Measurements from ENCODE around the gene KRTAP20-3.

KRTAP20-3 gene

GRCh38 chr21:30674312-30674711 is 31.6 kb downstream of the KRTAP20-3 start:
- 67% methylated on average over 1 of the region's 1 CpG for WGBS
- Histone ChIP-seq H2BK12ac (ENCODE audit: low read length in 2 of 2) (no peak overlapping the region), H3K9ac (ENCODE audit: low read length) (no peak overlapping the region), H4K91ac (ENCODE audit: low read length) (no peak overlapping the region), H3K4me1 (ENCODE audit: control insufficient read depth, insufficient read depth, low read depth, low read length) (no peaks in the 10 kb centered on the region), H3K18ac (ENCODE audit: low read depth in 1 of 2, low read length in 2 of 2) (no peak overlapping the region), H3K14ac (ENCODE audit: low read length in 2 of 2) (no peak overlapping the region), H3K4me2 (ENCODE audit: low read length, poor library complexity, severe bottlenecking) (no peak overlapping the region), H3K36me3 (ENCODE audit: control insufficient read depth in 1 of 2, insufficient read depth in 2 of 2, low read depth in 1 of 2, low read length in 2 of 2) (no peaks in the 10 kb centered on the region), H4K8ac (ENCODE audit: low read length) (no peak overlapping the region), H3K4me3 (ENCODE audit: insufficient read depth in 1 of 2, low read depth in 1 of 2, low read length in 2 of 2) (no peak overlapping the region), H3K9me3 (ENCODE audit: control insufficient read depth, low read length) (peaks cover 12% of the 10 kb centered on the region), H2BK15ac (ENCODE audit: low read depth, poor library complexity, severe bottlenecking) (no peak overlapping the region), H3K27me3 (ENCODE audit: control insufficient read depth in 1 of 2, insufficient read depth in 1 of 2, low read length in 2 of 2) (no peaks in the 10 kb centered on the region), H3K79me1 (replicated peaks; ENCODE audit: low read length, poor library complexity, severe bottlenecking) (no peaks in the 10 kb centered on the region), H3K23ac (ENCODE audit: low read length in 2 of 2) (no peak overlapping the region), H3K27ac (ENCODE audit: low read length, poor library complexity, severe bottlenecking) (no peak overlapping the region), H2AFZ (ENCODE audit: low read depth, low read length) (no peak overlapping the region), H3K4ac (ENCODE audit: low read depth in 1 of 2, low read length in 2 of 2) (no peak overlapping the region), H2BK120ac (ENCODE audit: low read depth, low read length) (no peak overlapping the region), H2BK5ac (ENCODE audit: low read depth, low read length, poor library complexity, severe bottlenecking) (no peak overlapping the region), H2AK5ac (ENCODE audit: low read length, severe bottlenecking) (no peak overlapping the region)
- no peak for DNase-seq

GRCh38 chr21:30676737-30677136 is 34.1 kb downstream of the KRTAP20-3 start:
- Histone ChIP-seq H2BK5ac (ENCODE audit: low read depth, low read length, poor library complexity, severe bottlenecking) (no peak overlapping the region), H3K79me1 (replicated peaks; ENCODE audit: low read length, poor library complexity, severe bottlenecking) (no peaks in the 10 kb centered on the region), H3K4me1 (ENCODE audit: control insufficient read depth, insufficient read depth, low read depth, low read length) (no peaks in the 10 kb centered on the region), H3K4me2 (ENCODE audit: low read length, poor library complexity, severe bottlenecking) (no peak overlapping the region), H3K27ac (ENCODE audit: low read length, poor library complexity, severe bottlenecking) (no peak overlapping the region), H3K9ac (ENCODE audit: low read length) (no peak overlapping the region), H3K4me3 (ENCODE audit: insufficient read depth in 1 of 2, low read depth in 1 of 2, low read length in 2 of 2) (no peak overlapping the region), H3K14ac (ENCODE audit: low read length in 2 of 2) (no peak overlapping the region), H4K8ac (ENCODE audit: low read length) (no peak overlapping the region), H3K18ac (ENCODE audit: low read depth in 1 of 2, low read length in 2 of 2) (no peak overlapping the region), H3K23ac (ENCODE audit: low read length in 2 of 2) (no peak overlapping the region), H2BK12ac (ENCODE audit: low read length in 2 of 2) (no peak overlapping the region), H3K36me3 (ENCODE audit: control insufficient read depth in 1 of 2, insufficient read depth in 2 of 2, low read depth in 1 of 2, low read length in 2 of 2) (no peaks in the 10 kb centered on the region), H2AK5ac (ENCODE audit: low read length, severe bottlenecking) (no peak overlapping the region), H2BK120ac (ENCODE audit: low read depth, low read length) (no peak overlapping the region), H2AFZ (ENCODE audit: low read depth, low read length) (no peak overlapping the region), H3K27me3 (ENCODE audit: control insufficient read depth in 1 of 2, insufficient read depth in 1 of 2, low read length in 2 of 2) (no peaks in the 10 kb centered on the region), H3K4ac (ENCODE audit: low read depth in 1 of 2, low read length in 2 of 2) (no peak overlapping the region), H3K9me3 (ENCODE audit: control insufficient read depth, low read length) (peaks cover 12% of the 10 kb centered on the region), H2BK15ac (ENCODE audit: low read depth, poor library complexity, severe bottlenecking) (no peak overlapping the region), H4K91ac (ENCODE audit: low read length) (no peak overlapping the region)
- no peak for DNase-seq

GRCh38 chr21:30680586-30680985 is 37.9 kb downstream of the KRTAP20-3 start:
- no peak overlapping the region for H2BK12ac ChIP-seq (ENCODE audit: low read length in 2 of 2)
- H3K4ac ChIP-seq (ENCODE audit: low read depth in 1 of 2, low read length in 2 of 2): no peak overlapping the region
- H3K36me3 ChIP-seq (ENCODE audit: control insufficient read depth in 1 of 2, insufficient read depth in 2 of 2, low read depth in 1 of 2, low read length in 2 of 2): no peaks in the 10 kb centered on the region
- no peak overlapping the region for H2BK15ac ChIP-seq (ENCODE audit: low read depth, poor library complexity, severe bottlenecking)
- no peak overlapping the region for H3K14ac ChIP-seq (ENCODE audit: low read length in 2 of 2)
- DNase-seq: no peak
- no peaks in the 10 kb centered on the region for H3K4me1 ChIP-seq (ENCODE audit: control insufficient read depth, insufficient read depth, low read depth, low read length)
- H3K79me1 ChIP-seq (replicated peaks; ENCODE audit: low read length, poor library complexity, severe bottlenecking): no peaks in the 10 kb centered on the region
- peaks cover 17% of the 10 kb centered on the region for H3K9me3 ChIP-seq (ENCODE audit: control insufficient read depth, low read length)
- H3K23ac ChIP-seq (ENCODE audit: low read length in 2 of 2): no peak overlapping the region
- H4K8ac ChIP-seq (ENCODE audit: low read length): no peak overlapping the region
- no peak overlapping the region for H2AK5ac ChIP-seq (ENCODE audit: low read length, severe bottlenecking)
- H3K4me3 ChIP-seq (ENCODE audit: insufficient read depth in 1 of 2, low read depth in 1 of 2, low read length in 2 of 2): no peak overlapping the region
- no peak overlapping the region for H3K27ac ChIP-seq (ENCODE audit: low read length, poor library complexity, severe bottlenecking)
- no peak overlapping the region for H2BK120ac ChIP-seq (ENCODE audit: low read depth, low read length)
- no peak overlapping the region for H4K91ac ChIP-seq (ENCODE audit: low read length)
- no peak overlapping the region for H2BK5ac ChIP-seq (ENCODE audit: low read depth, low read length, poor library complexity, severe bottlenecking)
- no peak overlapping the region for H3K18ac ChIP-seq (ENCODE audit: low read depth in 1 of 2, low read length in 2 of 2)
- H2AFZ ChIP-seq (ENCODE audit: low read depth, low read length): no peak overlapping the region
- WGBS: 67% methylated on average over 1 of the region's 1 CpG
- no peaks in the 10 kb centered on the region for H3K27me3 ChIP-seq (ENCODE audit: control insufficient read depth in 1 of 2, insufficient read depth in 1 of 2, low read length in 2 of 2)
- no peak overlapping the region for H3K9ac ChIP-seq (ENCODE audit: low read length)
- no peak overlapping the region for H3K4me2 ChIP-seq (ENCODE audit: low read length, poor library complexity, severe bottlenecking)

- H3K4me1 ChIP-seq (ENCODE audit: control insufficient read depth, insufficient read depth, low read depth, low read length): no peaks in the 10 kb centered on the region
Observed at GRCh38 chr21:30684506-30684905, 41.8 kb downstream of the KRTAP20-3 start.

More at GRCh38 chr21:30684506-30684905, 41.8 kb downstream of the KRTAP20-3 start:
- no peak overlapping the region for H3K4me2 ChIP-seq (ENCODE audit: low read length, poor library complexity, severe bottlenecking)
- H2BK12ac ChIP-seq (ENCODE audit: low read length in 2 of 2): no peak overlapping the region
- peaks cover 5% of the 10 kb centered on the region for H3K9me3 ChIP-seq (ENCODE audit: control insufficient read depth, low read length)
- no peak overlapping the region for H3K4me3 ChIP-seq (ENCODE audit: insufficient read depth in 1 of 2, low read depth in 1 of 2, low read length in 2 of 2)
- no peak overlapping the region for H2AK5ac ChIP-seq (ENCODE audit: low read length, severe bottlenecking)
- DNase-seq: no peak
- no peak overlapping the region for H2BK15ac ChIP-seq (ENCODE audit: low read depth, poor library complexity, severe bottlenecking)
- H3K27me3 ChIP-seq (ENCODE audit: control insufficient read depth in 1 of 2, insufficient read depth in 1 of 2, low read length in 2 of 2): no peaks in the 10 kb centered on the region
- H3K79me1 ChIP-seq (replicated peaks; ENCODE audit: low read length, poor library complexity, severe bottlenecking): no peaks in the 10 kb centered on the region
- no peak overlapping the region for H2AFZ ChIP-seq (ENCODE audit: low read depth, low read length)
- H3K36me3 ChIP-seq (ENCODE audit: control insufficient read depth in 1 of 2, insufficient read depth in 2 of 2, low read depth in 1 of 2, low read length in 2 of 2): no peaks in the 10 kb centered on the region
- no peak overlapping the region for H3K23ac ChIP-seq (ENCODE audit: low read length in 2 of 2)
- no peak overlapping the region for H3K18ac ChIP-seq (ENCODE audit: low read depth in 1 of 2, low read length in 2 of 2)
- H3K9ac ChIP-seq (ENCODE audit: low read length): no peak overlapping the region
- H3K27ac ChIP-seq (ENCODE audit: low read length, poor library complexity, severe bottlenecking): no peak overlapping the region
- no peak overlapping the region for H2BK120ac ChIP-seq (ENCODE audit: low read depth, low read length)
- no peak overlapping the region for H4K8ac ChIP-seq (ENCODE audit: low read length)
- no peak overlapping the region for H2BK5ac ChIP-seq (ENCODE audit: low read depth, low read length, poor library complexity, severe bottlenecking)
- H4K91ac ChIP-seq (ENCODE audit: low read length): no peak overlapping the region
- 51% methylated on average over 4 of the region's 6 CpGs for WGBS
- no peak overlapping the region for H3K14ac ChIP-seq (ENCODE audit: low read length in 2 of 2)
- no peak overlapping the region for H3K4ac ChIP-seq (ENCODE audit: low read depth in 1 of 2, low read length in 2 of 2)
